Activated CD8-positive, alpha-beta T cell treated with anti-CD3 and anti-CD28 coated beads for 36 hours (primary cell): ENCODE measurements around the gene SAXO2. TPM values are rescaled to one million over a fixed set of nuclear protein-coding genes. Genes with fewer than 3 reads are reported as not detected.
"Not testable (repeated sequence)": the region's sequence is repeated elsewhere in the genome, so short reads cannot be mapped to it uniquely, and the experiment has no call there.

ENCODE experiments used
- ATAC-seq: fragments of 200-7000 bp; cut with Tn5 transposase; one replicate; pipeline ENCODE4 v1.10.0; 2021; ENCODE audit warnings: mild to moderate bottlenecking, moderate library complexity
- CTCF ChIA-PET: fragments of 350-600 bp; sonication (Branson Sonifier 250); formaldehyde crosslinking; loops from one replicate; lab custom pipeline; 2021; ENCODE audit warnings: antibody characterized with exemption; lab: Charles Lee
- POLR2A ChIA-PET: fragments of 350-600 bp; sonication (Branson Sonifier 250); formaldehyde crosslinking; loops from one replicate; lab custom pipeline; 2021; ENCODE audit warnings: antibody characterized with exemption; lab: Charles Lee
- DNase-seq: peaks from one replicate; pipeline ENCODE4 v3.0.0-alpha.2; 2020
- H3K27ac Mint-ChIP-seq: one replicate; pipeline ENCODE4 v1.8.0; 2021; ENCODE audit warnings: mild to moderate bottlenecking, mixed read lengths
- H3K27me3 Mint-ChIP-seq: one replicate; pipeline ENCODE4 v1.8.0; 2021; ENCODE audit warnings: mixed read lengths
- H3K36me3 Mint-ChIP-seq: one replicate; pipeline ENCODE4 v1.8.0; 2021; ENCODE audit warnings: low read depth, mixed read lengths
- H3K4me1 Mint-ChIP-seq: one replicate; pipeline ENCODE4 v1.8.0; 2021; ENCODE audit warnings: low read depth, mixed read lengths
- H3K4me3 Mint-ChIP-seq: one replicate; pipeline ENCODE4 v1.8.0; 2021; ENCODE audit warnings: mild to moderate bottlenecking, moderate library complexity, mixed read lengths
- H3K9me3 Mint-ChIP-seq: one replicate; pipeline ENCODE4 v1.8.0; 2021; ENCODE audit warnings: mixed read lengths
- intact Hi-C: fragments of 100-400 bp; cut with micrococcal nuclease; formaldehyde crosslinking; loops from one replicate; pipeline ENCODE4 v1.10.0; 2022
- total RNA-seq, 2 experiments: library from RNA; stranded (reverse); gene quantifications; one replicate each; pipeline ENCODE4 v1.2.3, GENCODE V29; 2021
- TF ChIP-seq, protein P1 (sequence below): fragments of 200-600 bp; IDR thresholded peaks from one replicate; pipeline ENCODE4 v1.8.0; 2022; ENCODE audit warnings: antibody characterized with exemption, mild to moderate bottlenecking

The SAXO2 gene
- total RNA-seq, 2 experiments from 2014 or later = 1.1 to 2.8 TPM

- H3K27ac Mint-ChIP-seq = no peak overlapping the region
- intact Hi-C loops = no loop called here
- H3K4me1 Mint-ChIP-seq = peaks cover 9% of the 10 kb centered on the region
- TF ChIP-seq, protein P1, sequence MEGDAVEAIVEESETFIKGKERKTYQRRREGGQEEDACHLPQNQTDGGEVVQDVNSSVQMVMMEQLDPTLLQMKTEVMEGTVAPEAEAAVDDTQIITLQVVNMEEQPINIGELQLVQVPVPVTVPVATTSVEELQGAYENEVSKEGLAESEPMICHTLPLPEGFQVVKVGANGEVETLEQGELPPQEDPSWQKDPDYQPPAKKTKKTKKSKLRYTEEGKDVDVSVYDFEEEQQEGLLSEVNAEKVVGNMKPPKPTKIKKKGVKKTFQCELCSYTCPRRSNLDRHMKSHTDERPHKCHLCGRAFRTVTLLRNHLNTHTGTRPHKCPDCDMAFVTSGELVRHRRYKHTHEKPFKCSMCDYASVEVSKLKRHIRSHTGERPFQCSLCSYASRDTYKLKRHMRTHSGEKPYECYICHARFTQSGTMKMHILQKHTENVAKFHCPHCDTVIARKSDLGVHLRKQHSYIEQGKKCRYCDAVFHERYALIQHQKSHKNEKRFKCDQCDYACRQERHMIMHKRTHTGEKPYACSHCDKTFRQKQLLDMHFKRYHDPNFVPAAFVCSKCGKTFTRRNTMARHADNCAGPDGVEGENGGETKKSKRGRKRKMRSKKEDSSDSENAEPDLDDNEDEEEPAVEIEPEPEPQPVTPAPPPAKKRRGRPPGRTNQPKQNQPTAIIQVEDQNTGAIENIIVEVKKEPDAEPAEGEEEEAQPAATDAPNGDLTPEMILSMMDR = no peak
- no peaks in the 10 kb centered on the region for H3K27me3 Mint-ChIP-seq
- ChIA-PET POLR2A (interaction anchor here (1.1 kb wide), 1 partner anchor 78 kb away, joined by 3 read pairs; no protein-coding TSS in a partner anchor), CTCF (no interaction called here)
- no peak for ATAC-seq
- no peaks in the 10 kb centered on the region for H3K36me3 Mint-ChIP-seq
- no peak for DNase-seq
- H3K9me3 Mint-ChIP-seq = no peaks in the 10 kb centered on the region
- peak overlapping the region; percentile 4 for H3K4me3 Mint-ChIP-seq
Observed at GRCh38 chr15:82298032-82298431, 35.4 kb downstream of the SAXO2 start.

DNA sequence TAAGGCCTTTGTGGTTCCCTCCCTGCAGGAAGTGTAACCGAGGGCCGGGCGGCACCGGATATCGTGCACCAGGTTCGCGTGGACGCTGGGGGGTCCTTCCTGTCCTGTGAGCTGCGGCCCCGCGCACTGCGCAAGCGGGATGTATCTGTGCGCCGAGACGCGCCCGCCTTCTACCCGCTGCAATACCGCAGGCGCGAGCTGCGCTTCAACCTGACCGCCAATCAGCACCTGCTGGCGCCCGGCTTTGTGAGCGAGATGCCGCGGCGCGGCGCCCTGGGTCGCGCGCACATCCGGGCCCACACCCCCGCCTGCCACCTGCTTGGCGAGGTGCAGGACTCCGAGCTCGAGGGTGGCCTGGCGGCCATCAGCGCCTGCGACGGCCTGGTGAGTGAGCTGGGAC lies 35.9 kb downstream of the SAXO2 start:
- CTCF ChIA-PET = no interaction called here

GRCh38 chr15:82299511-82299914 lies 36.9 kb downstream of the SAXO2 start:
- H3K4me1 Mint-ChIP-seq, H3K27me3 Mint-ChIP-seq, CTCF ChIA-PET, ATAC-seq, H3K27ac Mint-ChIP-seq, H3K4me3 Mint-ChIP-seq, H3K9me3 Mint-ChIP-seq, intact Hi-C loops, DNase-seq, POLR2A ChIA-PET, H3K36me3 Mint-ChIP-seq: not testable (repeated sequence)

More for the DNA sequence above, 35.9 kb downstream of the SAXO2 start:
- H3K9me3 Mint-ChIP-seq = no peaks in the 10 kb centered on the region
- H3K27me3 Mint-ChIP-seq = no peaks in the 10 kb centered on the region
- H3K4me3 Mint-ChIP-seq = peak overlapping the region; percentile 10
- peaks cover 9% of the 10 kb centered on the region for H3K4me1 Mint-ChIP-seq
- H3K36me3 Mint-ChIP-seq = no peaks in the 10 kb centered on the region
- TF ChIP-seq, protein P1 = no peak
- POLR2A ChIA-PET = interaction anchor here (0.6 to 1.1 kb wide), 2 partner anchors 78 to 497 kb away, joined by 3 to 4 read pairs; no protein-coding TSS in a partner anchor
- H3K27ac Mint-ChIP-seq = peak overlapping the region; percentile 42
- intact Hi-C loops = no loop called here
- ATAC-seq (peak; percentile 86), DNase-seq (peak; percentile 77)

DNA sequence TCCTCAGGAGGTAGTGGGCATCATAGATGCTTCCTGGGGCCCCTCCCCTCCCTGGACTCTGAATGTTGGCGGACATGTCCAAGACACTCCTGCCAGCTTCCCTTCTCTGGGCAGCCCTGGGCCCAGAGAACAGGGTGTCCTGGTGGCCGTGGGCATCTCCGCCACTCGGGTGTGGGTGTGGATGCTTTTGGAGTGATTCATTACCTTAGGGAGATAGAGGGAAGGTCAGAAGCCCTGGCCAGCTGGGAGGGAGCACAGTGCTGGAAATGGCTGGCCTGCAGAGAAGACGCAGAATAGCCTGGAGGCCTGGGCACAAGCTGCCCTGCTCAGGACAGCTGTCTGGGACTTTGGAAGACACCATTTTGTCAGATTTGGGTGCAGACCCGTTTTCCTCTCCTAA lies 37.7 kb downstream of the SAXO2 start:
- ATAC-seq, CTCF ChIA-PET, POLR2A ChIA-PET, H3K36me3 Mint-ChIP-seq, H3K27ac Mint-ChIP-seq, H3K4me3 Mint-ChIP-seq, DNase-seq, H3K27me3 Mint-ChIP-seq, intact Hi-C loops, H3K9me3 Mint-ChIP-seq: not testable (repeated sequence)
- H3K4me1 Mint-ChIP-seq = peaks cover 15% of the 10 kb centered on the region

DNA sequence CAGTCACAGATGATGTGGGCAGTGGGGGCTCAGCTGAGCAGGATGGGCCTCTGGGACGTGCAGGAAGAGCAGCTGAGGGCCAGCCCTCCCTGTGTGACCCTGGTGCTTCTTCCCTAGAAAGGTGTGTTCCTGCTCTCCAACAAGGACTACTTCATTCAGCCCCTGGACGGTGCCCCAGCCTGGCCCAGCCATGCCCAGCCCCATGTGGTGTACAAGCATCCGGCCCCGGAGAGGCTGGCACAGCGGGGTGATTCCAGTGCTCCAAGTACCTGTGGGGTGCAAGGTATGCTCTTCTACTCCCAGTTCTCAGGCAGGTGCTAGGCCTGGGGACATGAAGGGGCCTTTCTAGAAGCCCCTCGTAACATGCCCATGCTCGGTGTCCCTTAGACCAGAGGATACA lies 38.3 kb downstream of the SAXO2 start:
- peaks cover 15% of the 10 kb centered on the region for H3K4me1 Mint-ChIP-seq
- no peak overlapping the region for H3K4me3 Mint-ChIP-seq
- intact Hi-C loops = no loop called here
- CTCF ChIA-PET = no interaction called here
- no peaks in the 10 kb centered on the region for H3K9me3 Mint-ChIP-seq
- DNase-seq (no peak), ATAC-seq (no peak)
- H3K36me3 Mint-ChIP-seq = no peaks in the 10 kb centered on the region
- H3K27me3 Mint-ChIP-seq = no peaks in the 10 kb centered on the region
- POLR2A ChIA-PET = no interaction called here
- TF ChIP-seq, protein P1 = no peak
- H3K27ac Mint-ChIP-seq = no peak overlapping the region

GRCh38 chr15:82301296-82302016 lies 38.8 kb downstream of the SAXO2 start:
- no peaks in the 10 kb centered on the region for H3K27me3 Mint-ChIP-seq
- intact Hi-C loops = no loop called here
- no peak overlapping the region for H3K27ac Mint-ChIP-seq
- H3K9me3 Mint-ChIP-seq = no peaks in the 10 kb centered on the region
- peaks cover 15% of the 10 kb centered on the region for H3K4me1 Mint-ChIP-seq
- POLR2A ChIA-PET = no interaction called here
- CTCF ChIA-PET = no interaction called here
- H3K36me3 Mint-ChIP-seq = no peaks in the 10 kb centered on the region
- H3K4me3 Mint-ChIP-seq = no peak overlapping the region
- ATAC-seq (no peak), DNase-seq (no peak)
- TF ChIP-seq, protein P1 = no peak
